Loucy (cell line): ENCODE data around the gene NBAS.

Source experiments
- CTCF ChIP-seq: fragments of 200-600 bp; sonication (generic); conservative IDR thresholded peaks from 2 replicates; pipeline ENCODE4 v1.5.1; 2014; ENCODE audit warnings: mild to moderate bottlenecking, antibody characterized with exemption, low read length
- EZH2phosphoT487 ChIP-seq: fragments of 200-600 bp; IDR thresholded peaks from 2 replicates; pipeline ENCODE4 v1.6.1; 2018; ENCODE audit warnings: antibody characterized with exemption, mild to moderate bottlenecking, moderate library complexity, borderline replicate concordance

- TF ChIP-seq CTCF (no peak), EZH2phosphoT487 (no peak)
These were observed 440.5 kb downstream of the NBAS start for GRCh38 chr2:15120631-15121030.
